GM19193 (cell line): Measurements from ENCODE around the gene CD300LF.

Source experiments
- POLR2A ChIP-seq: IDR thresholded peaks from 4 replicates; pipeline ENCODE4 v1.6.1; 2011; ENCODE audit not compliant: insufficient read depth, insufficient read length; ENCODE audit errors: extremely low read depth

Gene CD300LF

DNA sequence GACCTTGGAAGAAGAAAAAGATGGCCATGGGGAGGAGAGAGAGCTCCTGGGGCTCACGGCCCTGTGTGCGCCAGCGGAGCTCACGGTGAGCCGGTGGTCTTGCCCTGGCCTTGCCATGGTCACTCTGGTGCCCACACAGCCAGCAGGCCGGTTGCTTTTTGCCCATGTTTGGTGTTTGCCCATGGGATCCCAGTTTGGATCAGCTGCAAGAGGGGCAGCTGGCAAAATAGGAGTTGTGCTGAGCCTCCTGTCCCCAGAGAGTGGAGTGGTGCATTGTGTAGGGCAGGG lies 37.3 kb upstream of the CD300LF start:
- no peak for TF ChIP-seq POLR2A

DNA sequence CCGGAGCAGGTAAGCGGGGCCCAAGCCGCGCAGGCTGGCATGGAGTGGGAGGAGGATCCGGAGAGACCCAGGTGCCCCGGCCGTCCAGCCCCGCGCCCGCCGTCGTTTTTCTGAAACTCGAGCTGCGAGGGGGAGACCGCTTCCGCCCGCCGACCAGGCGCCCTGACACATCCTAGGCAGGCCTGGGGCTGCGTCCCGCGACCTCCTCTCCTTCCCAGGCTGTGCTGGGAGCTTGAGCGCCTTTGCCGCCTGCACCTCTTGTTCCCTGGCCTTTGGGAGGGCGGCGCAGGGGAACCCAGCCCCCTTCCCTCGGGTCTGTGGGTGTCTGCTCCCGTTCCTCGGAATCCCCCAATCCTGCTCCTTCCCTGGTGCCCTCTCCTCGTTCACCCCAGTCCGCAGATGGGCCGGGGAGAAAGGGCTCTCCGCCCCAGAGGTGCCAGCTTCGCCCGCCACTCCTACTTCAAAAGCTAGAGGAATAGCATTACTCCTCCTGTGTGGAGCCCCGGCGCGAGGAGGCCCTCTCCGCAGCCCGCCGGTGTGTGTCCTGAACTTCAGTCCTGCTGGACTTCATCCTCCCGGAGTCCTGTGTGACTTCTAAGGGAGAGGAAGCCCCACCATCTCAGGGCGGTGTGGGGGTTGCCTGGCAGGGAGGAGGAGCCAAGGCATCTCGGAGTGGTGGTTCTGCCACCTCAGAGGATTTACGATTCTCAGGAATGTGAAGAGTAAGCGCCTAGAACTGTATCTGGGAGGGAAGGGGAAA lies 36.7 kb upstream of the CD300LF start:
- TF ChIP-seq POLR2A: no peak

DNA sequence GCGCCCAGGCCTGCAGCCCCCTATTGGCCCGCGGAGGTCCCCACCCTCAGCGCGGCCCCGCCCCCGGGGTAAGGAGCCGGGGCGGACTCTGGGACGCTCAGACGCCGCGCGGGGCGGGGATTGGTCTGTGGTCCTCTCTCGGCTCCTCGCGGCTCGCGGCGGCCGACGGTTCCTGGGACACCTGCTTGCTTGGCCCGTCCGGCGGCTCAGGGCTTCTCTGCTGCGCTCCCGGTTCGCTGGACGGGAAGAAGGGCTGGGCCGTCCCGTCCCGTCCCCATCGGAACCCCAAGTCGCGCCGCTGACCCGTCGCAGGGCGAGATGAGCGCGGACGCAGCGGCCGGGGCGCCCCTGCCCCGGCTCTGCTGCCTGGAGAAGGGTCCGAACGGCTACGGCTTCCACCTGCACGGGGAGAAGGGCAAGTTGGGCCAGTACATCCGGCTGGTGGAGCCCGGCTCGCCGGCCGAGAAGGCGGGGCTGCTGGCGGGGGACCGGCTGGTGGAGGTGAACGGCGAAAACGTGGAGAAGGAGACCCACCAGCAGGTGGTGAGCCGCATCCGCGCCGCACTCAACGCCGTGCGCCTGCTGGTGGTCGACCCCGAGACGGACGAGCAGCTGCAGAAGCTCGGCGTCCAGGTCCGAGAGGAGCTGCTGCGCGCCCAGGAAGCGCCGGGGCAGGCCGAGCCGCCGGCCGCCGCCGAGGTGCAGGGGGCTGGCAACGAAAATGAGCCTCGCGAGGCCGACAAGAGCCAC lies 36.0 kb upstream of the CD300LF start, which contains the start of gene NHERF1:
Gene NHERF1 (plus strand): TSS at position 100 of the 750 bp plus-strand sequence. CDS start 219 bp downstream, at position 319.
- peak; percentile 97 for TF ChIP-seq POLR2A

DNA sequence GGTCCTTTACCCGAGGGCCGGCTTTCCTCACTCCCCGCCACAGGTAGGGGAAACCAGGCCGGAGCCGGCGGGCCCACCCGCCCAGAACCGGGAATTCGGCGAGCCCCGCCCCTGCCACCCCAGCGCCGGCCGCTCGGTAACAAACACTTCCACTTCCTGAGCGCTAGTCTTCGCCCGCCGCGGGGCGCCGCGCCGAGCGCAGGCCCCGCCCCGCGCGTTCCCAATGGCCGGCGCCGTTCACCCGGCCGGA lies 35.5 kb upstream of the CD300LF start:
- TF ChIP-seq POLR2A: no peak

DNA sequence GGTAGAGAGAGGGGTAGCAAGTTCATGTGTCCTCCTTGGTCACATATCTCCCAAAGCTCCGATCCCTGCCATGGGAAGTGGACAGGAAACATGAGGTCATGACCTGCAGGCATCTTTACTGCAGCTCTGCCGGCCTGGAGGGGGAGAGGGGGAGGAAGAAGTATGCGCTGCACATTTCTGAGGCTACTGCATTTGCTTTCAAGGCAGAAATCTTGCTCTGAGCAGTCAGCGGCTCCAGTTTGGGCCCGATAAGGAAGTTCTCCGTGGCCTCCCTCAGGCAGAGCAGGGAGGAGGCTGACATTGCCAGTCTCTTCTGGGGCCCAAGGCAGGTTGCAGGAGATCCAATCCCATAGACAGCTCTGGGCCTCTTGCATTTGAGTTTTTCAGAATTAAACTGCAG lies 34.2 kb upstream of the CD300LF start:
- TF ChIP-seq POLR2A: no peak

DNA sequence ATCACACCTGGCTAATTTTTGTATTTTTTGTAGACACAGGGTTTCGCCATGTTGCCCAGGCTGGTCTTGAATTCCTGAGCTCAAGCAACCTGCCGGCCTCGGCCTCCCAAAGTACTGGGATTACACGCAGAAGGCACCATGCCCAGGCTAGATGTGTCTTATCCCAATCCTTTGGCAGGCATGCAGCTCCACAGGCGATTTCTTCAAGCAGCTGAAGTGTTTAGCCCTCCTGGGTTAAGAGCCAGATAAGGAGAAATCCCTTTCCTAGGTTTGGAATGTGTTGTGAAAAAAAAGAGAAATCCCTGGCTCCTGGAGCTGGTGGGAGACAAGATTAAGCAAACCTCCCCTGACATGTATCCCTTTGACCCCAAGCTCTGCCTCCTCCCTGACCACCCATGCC lies 33.7 kb upstream of the CD300LF start:
- TF ChIP-seq POLR2A: no peak

DNA sequence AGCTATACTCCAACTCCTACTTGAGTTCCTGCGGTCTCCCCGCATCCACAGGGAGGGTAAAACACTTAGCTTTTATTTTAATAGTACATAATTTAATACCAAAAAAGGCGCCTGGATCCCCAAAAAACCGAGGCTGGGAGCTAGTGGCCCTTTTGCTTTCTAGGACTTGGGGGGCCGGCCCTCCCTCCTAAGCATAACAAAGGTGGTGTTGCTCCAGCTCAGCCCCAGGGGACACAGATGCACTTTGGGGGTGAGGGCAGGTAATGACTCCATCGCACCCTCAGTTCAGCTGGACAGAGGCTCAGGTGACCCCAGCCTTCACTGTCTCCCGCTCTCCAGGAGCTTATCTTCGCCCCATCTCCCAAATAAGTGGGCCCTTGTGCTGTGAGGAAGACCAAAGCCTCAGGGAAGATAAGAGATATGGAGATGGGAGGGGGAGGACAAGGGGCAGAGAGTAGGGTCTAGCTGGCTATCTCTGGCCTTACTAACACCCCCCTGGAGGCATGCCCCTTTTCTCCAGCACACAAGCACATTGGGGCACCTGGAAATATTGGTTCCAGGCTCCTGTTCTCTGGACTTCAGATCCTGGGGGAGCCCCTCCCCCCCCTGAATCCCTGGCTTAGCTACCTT lies 32.9 kb upstream of the CD300LF start:
- no peak for TF ChIP-seq POLR2A

DNA sequence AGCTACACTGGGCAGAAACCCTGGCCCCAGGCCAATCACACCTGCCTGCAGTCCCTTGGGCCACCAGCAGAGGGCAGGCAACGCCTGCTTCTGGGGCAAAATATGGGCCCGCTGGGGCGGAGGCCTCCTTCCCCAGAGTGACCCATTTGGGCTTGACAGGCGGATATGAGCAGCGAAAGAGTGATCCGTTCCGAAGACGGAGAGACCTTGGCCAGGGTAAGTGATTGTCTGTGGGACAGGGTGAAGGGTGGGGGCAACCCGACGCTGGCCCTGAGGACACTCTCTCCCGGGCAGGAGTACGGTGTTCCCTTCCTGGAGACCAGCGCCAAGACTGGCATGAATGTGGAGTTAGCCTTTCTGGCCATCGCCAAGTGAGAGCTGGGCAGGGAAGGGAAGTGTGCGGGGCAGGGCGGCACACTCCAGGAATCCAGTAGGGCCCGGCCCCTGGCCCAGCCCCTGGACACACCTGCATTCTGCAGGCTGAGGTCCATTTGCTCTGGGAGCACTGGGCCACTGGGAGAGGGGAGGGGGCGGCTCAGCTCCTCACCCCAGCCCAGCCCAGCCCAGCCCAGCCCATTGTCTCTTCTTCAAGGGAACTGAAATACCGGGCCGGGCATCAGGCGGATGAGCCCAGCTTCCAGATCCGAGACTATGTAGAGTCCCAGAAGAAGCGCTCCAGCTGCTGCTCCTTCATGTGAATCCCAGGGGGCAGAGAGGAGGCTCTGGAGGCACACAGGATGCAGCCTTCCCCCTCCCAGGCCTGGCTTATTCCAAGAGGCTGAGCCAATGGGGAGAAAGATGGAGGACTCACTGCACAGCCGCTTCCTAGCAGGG lies 32.2 kb upstream of the CD300LF start:
- TF ChIP-seq POLR2A: no peak

DNA sequence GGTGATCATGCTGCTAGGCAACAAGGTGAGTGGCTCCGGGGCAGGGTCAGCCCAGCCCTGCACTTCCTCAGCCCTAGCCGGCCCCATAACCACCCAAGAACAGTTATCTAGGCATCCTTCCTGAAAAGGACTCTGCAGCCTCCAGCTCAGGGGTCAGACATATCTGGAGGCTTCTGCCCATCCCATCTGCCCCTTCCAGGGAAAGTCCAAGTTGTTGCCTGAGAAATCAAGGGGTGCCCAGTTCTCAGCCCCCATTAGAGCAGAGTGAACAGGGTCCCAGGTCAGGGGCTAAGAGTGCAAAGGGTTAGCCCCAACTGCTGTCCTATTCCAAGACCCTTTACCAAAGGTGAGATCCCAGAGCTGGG lies 31.6 kb upstream of the CD300LF start:
- no peak for TF ChIP-seq POLR2A

DNA sequence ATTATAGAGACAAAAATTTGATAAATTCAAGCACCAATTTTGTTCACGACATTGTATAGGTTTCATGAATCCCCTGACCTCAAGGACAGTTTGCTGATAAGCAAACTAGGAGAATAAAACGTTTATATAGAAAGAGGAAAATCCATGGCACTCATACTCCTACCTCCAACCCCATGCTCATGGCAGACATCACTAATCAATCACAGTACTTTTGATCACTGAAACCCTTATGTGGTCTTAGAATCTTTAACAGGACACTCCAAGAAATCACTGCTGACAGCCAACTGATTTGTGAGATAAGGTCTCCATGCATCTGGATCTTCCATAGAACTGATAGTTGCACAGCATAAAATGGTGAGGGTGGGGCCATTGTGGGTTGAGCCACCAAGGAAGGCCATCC lies 31.0 kb upstream of the CD300LF start:
- no peak for TF ChIP-seq POLR2A

DNA sequence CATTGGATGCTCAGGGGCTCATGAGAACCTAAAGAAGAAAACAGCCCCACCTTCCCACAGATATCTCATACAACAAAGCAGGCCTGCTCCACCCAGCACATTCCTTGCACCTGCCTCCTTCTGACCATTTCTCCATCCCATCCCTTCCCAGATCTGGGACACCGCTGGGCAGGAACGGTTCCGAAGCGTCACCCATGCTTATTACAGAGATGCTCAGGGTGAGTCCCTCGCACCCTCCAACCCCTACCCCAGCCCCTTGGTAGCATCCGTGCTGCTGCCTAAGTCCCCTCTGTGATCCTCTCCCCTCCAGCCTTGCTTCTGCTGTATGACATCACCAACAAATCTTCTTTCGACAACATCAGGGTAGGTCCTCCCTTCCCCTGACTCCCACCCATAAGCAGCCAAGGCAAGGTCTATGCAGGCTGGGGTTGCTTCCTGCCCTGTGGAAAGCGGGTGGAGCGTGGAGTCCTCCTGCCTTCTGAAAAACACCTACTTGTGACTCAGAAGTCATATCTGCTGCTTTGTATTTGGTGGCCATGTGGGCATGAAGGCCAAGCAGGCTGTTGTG lies 30.3 kb upstream of the CD300LF start:
- TF ChIP-seq POLR2A: no peak

DNA sequence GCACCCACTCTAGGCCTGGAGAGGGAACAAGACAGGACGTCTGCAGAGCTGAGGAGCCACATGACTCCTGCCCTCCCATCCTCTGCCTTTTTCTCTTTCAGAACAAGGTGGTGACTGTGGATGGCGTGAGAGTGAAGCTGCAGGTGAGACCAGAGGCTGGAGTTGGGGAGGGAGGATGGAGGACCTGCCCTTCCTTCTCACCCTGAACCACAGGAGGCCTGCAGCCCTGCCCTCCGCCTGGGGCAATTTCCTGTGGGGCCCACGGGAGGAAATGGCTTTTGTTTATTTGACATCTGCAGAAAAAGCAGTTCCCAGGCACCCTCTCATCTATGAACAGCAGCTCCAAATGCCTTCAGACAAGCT lies 29.4 kb upstream of the CD300LF start:
- no peak for TF ChIP-seq POLR2A

DNA sequence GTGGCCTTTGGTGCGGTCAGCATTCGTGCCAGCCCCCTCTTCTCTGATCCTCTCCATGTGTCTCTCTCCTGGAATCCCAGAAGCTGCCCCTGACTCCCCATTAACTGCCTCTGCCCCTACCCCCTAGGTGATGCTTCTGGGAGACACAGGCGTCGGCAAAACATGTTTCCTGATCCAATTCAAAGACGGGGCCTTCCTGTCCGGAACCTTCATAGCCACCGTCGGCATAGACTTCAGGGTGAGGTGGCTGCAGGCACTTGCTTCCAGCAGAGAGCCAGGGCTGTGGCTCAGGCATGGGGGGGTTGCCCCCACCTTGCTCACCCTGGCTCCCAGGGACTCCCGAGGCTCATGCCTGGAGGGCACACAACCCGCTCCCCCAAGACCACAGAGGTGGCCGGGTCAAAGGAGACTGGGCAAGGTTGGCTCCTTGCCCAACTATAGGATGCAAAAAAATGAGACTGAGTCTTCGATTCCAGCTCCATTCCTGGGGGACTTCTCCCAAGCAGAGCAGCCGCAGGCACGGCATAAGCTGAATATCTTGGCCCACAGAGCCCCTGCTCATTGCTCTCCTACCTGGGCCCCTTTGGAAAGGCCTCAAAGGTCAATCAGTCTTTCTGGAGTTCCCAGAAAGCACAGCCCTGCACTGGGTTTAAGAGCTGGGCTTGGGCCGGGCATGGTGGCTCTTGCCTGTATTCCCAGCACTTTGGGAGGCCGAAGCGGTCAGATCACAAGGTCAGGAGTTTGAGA lies 28.1 kb upstream of the CD300LF start:
- TF ChIP-seq POLR2A: no peak

DNA sequence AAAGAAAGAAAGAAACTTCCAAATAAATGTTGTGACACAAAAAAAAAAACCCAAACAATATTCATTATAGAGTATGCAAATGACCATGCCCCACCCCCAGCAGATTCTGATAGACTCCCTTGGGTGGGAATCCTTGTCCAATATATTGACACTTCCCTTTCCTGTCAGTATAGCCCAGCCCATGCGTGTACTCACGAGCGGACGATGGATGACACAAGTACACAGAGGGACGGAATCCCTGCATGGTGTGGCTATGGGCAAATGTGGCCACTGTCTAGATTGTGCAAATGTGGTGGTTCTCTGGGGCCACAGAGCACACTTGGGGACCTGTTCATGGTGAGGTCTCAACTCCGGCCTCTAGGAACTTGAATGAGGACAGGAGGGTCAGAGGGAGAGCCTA lies 27.4 kb upstream of the CD300LF start:
- no peak for TF ChIP-seq POLR2A
